Hepatocyte (in vitro differentiated cells): ENCODE results near the gene PLLP.

Source experiments
- CTCF ChIP-seq: fragments of 200-600 bp; sonication (generic); IDR thresholded peaks from 2 replicates; pipeline ENCODE4 v1.5.1; 2016; ENCODE audit warnings: antibody characterized with exemption, mild to moderate bottlenecking; ENCODE audit not compliant: poor library complexity
- EZH2phosphoT487 ChIP-seq: fragments of 200-600 bp; sonication (generic); IDR thresholded peaks from one replicate; pipeline ENCODE4 v1.6.1; 2018; ENCODE audit warnings: antibody characterized with exemption, mild to moderate bottlenecking, low read depth, moderate library complexity; ENCODE audit not compliant: unreplicated experiment, severe bottlenecking

- TF ChIP-seq CTCF (no peak), EZH2phosphoT487 (no peak)
These were observed 38.9 kb downstream of the PLLP start for GRCh38 chr16:57245472-57246113.
